AML-193 (cell line): Measurements from ENCODE around the gene TLR6.

ENCODE experiments used
- DNase-seq, 2 experiments: peaks; one replicate each; lab custom pipeline; 2025; lab: John Stamatoyannopoulos, UW

The TLR6 gene

GRCh38 chr4:38867478-38868058 is 11.0 kb upstream of the TLR6 start, which contains the start of gene FAM114A1:
Gene FAM114A1, plus strand, starts transcription at chr4:38867806. Its CDS starts 10,273 bp downstream, at chr4:38878079.
- no peak for DNase-seq

DNA sequence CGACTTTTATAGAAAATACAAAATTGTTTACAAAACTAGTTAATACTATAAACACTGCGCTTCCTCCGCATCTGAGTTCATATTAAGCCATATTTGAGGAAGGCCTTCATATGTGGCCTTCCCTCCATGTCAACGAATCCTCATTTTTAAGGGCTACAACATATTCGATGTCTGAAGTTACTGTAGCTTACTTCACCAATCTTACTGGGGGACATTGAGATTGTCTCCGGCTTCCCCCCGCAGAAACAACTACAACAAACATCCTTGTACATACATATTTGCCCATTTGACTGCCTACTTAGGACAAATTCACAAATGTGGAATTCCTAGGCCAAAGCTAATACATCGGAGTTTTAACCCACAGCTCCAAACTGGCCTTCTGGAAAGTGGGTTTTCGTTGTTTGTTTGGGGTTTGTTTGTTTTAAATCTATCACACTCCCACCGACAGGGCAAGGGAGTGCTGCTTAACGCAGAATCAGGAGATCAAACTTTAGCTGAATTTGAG is 10.4 kb upstream of the TLR6 start:
- DNase-seq = no peak

DNA sequence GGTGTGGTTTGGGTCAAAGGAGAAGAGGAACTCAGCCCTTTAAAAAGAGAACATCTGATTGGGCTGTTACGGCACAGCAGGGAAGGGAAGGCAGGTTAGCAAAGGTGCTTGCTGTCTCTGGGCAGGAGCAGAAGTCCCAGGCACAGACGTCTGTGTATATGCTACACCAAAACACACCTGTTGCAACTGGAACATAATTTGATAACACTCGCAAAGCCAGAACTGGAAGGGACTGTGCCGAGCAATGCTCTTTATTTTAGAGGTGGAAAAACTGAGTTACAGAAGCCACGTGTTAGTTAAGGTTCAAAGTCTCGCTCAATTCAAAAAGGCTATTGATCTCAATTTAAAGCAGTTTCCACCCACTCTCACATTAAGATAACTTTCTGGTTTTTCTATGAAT is 8.8 kb upstream of the TLR6 start:
- no peak for DNase-seq

DNA sequence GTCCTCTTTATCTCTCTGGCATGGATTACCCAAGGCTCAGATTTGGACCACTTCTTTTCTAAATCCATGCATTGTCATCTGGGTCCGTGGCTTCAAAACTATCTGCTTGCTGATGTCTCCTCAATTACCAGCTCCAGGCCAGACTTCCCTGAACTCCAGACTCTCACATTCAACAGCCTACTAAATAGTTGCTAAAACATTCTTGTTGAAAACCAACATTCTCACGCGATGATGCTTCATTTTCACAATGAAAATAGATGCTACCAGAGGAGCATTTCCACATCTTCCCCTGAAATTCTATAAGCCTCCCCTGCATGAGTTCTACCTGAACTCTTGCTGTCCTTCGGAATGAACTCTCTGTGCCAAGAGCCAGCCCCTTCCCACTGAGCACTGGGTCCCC is 5.2 kb upstream of the TLR6 start:
- DNase-seq = no peak

DNA sequence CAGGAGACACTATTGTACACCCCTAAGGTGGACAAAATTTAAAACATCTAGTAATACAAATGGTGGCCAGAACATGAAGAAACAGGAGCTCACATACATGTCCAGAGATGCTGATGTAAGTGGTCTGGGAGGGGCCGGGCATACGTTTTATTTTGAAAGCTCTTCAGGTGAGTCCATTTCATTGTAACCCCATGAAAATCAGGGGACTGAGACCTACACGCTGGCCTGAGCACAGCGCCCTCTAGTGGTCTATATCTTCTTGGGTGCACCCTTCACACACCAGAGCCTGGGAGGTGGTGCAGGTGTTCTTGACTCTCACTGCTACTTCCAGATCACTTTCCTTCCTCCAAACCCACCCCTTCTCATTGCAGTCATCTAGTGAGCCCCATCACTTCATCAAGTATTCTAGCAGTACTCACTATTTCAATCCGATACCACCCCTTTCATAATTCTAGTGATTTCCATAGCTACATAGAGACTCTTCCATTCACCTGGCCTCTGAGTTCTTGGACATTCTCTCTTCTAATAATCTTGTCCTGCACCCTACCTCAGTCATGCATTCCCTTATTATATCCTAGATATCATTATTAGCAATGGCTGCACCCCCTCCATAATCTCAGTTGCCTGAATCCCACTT is 4.3 kb upstream of the TLR6 start:
- peak; percentile 40 to 50 for DNase-seq

GRCh38 chr4:38859501-38859900 is 2.9 kb upstream of the TLR6 start:
- no peak for DNase-seq

- DNase-seq = no peak
Observed at GRCh38 chr4:38858097-38858420, 1.4 kb upstream of the TLR6 start.

GRCh38 chr4:38857354-38858096 is 908 bp upstream of the TLR6 start:
- DNase-seq = peak; percentile 84 to 87

- DNase-seq = peak; percentile 14 to 34
Observed at GRCh38 chr4:38856046-38856445, 571 bp downstream of the TLR6 start.

DNA sequence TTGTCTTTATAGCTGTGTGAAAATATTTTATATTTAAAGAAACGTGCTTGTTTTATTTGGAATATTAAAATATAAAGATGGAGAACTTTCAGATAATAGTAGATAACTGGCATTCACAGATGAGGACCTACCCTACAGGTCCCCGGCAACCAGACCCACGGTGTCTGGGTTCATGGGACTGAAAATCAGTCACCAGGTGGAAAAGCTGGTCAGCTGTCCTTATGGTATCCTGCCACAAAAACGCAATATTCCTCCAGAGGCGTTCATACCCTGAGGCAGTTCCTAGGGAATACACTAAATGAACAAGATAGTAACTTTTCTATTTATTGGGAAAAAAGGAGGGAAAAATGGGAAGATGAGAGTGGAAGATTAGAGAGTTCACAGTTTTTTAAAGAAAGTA is 1.2 kb downstream of the TLR6 start:
- DNase-seq = no peak

- no peak for DNase-seq
Observed at GRCh38 chr4:38846015-38846414, 10.6 kb downstream of the TLR6 start.

DNA sequence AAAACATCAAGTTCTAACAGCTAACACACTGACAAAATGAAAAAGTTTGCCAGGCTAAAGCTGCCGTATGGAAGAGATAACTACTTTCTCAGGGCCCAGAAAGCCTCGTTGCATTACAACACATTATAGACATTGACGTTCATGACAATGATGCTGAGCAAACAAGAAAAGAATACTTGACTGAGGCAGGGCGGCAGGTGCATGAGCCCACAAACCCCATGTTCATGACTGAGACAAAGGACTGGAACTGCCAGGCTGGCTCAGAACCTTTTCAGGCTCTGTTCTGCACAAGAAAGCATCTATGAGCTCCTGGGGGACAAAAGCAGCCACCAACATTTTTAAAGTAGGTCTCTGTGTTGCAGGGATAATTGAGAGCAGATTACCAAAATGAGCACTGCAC is 13.6 kb downstream of the TLR6 start:
- DNase-seq = no peak

DNA sequence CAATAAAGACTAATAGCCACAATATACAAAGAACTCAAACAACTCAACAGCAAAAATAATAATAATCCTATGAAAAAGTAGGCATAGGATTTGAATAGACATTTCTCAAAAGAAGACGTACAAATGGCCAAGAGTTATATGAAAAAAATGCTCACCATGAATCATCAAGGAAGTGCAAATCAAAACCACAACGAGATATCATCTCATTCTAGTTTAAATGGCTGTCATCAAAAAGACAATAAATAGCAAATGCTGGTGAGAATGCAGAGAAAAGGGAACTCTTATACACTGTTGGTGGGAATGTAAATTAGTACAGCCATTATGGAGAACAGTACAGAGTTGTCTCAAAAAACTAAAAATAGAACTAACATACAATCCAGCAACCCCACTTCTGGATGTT is 18.8 kb downstream of the TLR6 start:
- no peak for DNase-seq

DNA sequence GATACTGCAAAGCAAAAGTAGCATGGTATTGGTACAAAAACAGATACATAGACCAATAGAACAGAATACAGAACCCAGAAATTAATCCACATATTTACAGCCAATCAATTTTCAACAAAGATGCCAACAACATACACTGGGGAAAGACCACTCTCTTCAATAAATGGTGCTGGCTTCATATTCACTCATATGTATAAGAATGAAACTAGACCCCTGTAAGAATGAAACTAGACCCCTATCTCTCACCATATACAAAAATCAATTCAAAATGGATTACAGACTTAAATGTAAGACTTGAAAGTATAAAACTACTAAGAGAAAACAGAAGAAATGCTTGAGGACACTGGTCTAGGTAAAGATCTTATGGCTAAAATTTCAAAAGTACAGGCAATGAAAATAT is 19.3 kb downstream of the TLR6 start:
- no peak for DNase-seq

DNA sequence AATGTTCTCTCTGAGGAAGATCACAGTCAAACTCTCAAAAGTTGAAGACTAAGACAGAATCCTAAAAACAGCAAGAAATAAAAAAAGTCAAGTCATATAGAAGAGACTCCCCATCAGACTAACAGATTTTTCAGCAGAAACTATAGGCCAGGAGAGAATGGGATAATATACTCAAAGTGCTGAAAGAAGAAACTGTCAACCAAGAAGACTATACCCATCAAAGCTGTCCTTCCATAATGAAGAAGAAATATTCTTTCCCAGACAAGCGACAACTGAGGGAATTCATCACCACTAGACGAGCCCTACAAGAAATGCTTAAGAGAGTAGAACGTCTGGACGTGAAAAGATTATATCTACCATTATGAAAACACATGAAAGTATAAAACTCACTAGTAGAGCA is 22.0 kb downstream of the TLR6 start:
- DNase-seq = no peak

GRCh38 chr4:38832624-38833528 is 23.7 kb downstream of the TLR6 start:
- no peak for DNase-seq

- DNase-seq = no peak
Observed at GRCh38 chr4:38832206-38832605, 24.4 kb downstream of the TLR6 start.

DNA sequence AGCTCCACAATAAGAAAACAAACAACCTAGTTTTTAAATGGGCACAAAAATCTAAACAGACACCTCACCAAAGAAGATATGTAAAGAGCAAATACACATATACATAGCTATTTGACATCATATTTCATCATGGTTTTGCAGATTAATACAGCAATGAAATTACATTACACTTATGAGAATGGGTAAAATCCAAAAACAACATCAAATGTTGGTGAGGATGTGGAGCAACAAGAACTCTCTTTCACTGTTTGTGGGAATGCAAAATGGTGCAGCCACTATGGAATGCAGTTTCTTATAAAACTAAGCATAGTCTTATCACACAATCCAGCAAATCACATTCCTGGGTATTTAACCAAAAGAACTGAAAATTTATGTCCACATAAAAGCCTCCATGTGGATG is 25.0 kb downstream of the TLR6 start:
- no peak for DNase-seq

GRCh38 chr4:38829237-38829636 is 27.4 kb downstream of the TLR6 start:
- no peak for DNase-seq

DNA sequence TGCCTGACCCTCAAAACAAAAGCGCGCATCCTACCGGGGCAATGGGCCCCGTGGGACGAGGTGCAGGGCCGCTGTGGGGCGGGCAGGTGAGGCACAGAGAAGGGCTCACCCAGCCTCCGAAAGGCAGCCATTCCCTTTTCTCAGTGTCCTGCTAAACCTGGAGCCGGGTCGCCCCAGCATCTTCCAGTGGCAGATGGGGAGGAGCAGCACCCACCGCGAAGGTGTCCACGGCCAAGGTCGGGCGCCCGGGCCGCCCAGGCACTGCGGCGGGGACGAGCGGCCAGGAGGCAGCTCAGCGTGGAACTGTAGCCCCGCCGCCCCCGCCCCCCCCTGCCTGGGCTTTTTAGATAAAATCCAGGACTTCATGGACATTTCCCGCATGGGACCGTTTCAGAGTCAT is 32.9 kb downstream of the TLR6 start:
- DNase-seq = no peak

GRCh38 chr4:38822748-38823303 is 33.8 kb downstream of the TLR6 start:
- no peak for DNase-seq

- DNase-seq = no peak
Observed at GRCh38 chr4:38821739-38822138, 34.9 kb downstream of the TLR6 start.
